HepG2 (cell line): Measurements from ENCODE around the gene C14orf119. TPM values are rescaled to one million over a fixed set of nuclear protein-coding genes. Genes with fewer than 3 reads are reported as not detected.
A peak's percentile ranks its signal among the peaks of the same experiment; 100 is the strongest.

Experiments used
- ATAC-seq: fragments of 200-7000 bp; cut with Tn5 transposase; 3 replicates; pipeline ENCODE4 v1.9.1; 2020; ENCODE audit warnings: mild to moderate bottlenecking, moderate library complexity
- BruUV-seq: library from RNA; stranded (reverse); fragments of 400-500 nt; replicated peaks from 2 replicates; lab custom pipeline; 2021; lab: Mats Ljungman, UMichigan
- CTCF ChIA-PET: fragments of 300-600 bp; formaldehyde crosslinking; extraction: SDS; loops from one replicate; lab custom pipeline; 2021; ENCODE audit warnings: low total read pairs, inconsistent platforms, low intra/inter-chr PET ratio; lab: Yijun Ruan, JAX
- POLR2A ChIA-PET: fragments of 350-600 bp; sonication (Branson Sonifier 250); formaldehyde crosslinking; loops from one replicate; lab custom pipeline; 2020; ENCODE audit warnings: antibody characterized with exemption, inconsistent platforms; lab: Yijun Ruan, JAX
- DNase-seq: peaks from one replicate; pipeline ENCODE4 v3.0.0-alpha.2; 2015; ENCODE audit warnings: low spot score
- FAIRE-seq: peaks from 3 replicates; lab custom pipeline; 2011; peaks lifted over from hg19 to GRCh38; lab: Jason Lieb, UNC
- H2AFZ ChIP-seq: one replicate; pipeline ENCODE4 v1.6.1; 2011; ENCODE audit warnings: low read length, inconsistent platforms
- H3K27ac ChIP-seq: fragments of 300-600 bp; 3 replicates; pipeline ENCODE4 v1.8.0; 2011; ENCODE audit warnings: mixed run types, mild to moderate bottlenecking, mixed read lengths, low read length, inconsistent platforms; ENCODE audit not compliant: insufficient read depth; ENCODE audit errors: extremely low read length
- H3K27me3 ChIP-seq, 2 experiments: fragments of 200-600 bp in 1 of 2; 2 replicates in 1 of 2; 3 replicates in 1 of 2; pipeline versions ENCODE4 v1.6.0 to v1.8.0; 2011; ENCODE audit warnings: low read length in 2 of 2, mild to moderate bottlenecking in 2 of 2, moderate library complexity in 2 of 2, inconsistent platforms in 1 of 2; ENCODE audit not compliant: insufficient read depth in 2 of 2, control insufficient read depth in 1 of 2
- H3K36me3 ChIP-seq, 2 experiments: fragments of 200-600 bp in 1 of 2; replicated peaks in 1 of 2; 2 replicates in 1 of 2; 3 replicates in 1 of 2; pipeline versions ENCODE4 v1.5.1 to v1.8.0; 2011; ENCODE audit warnings: low read length in 2 of 2, inconsistent platforms in 1 of 2; ENCODE audit not compliant: insufficient read depth in 2 of 2, control insufficient read depth in 1 of 2
- H3K4me1 ChIP-seq: 2 replicates; pipeline ENCODE4 v1.5.1; 2012; ENCODE audit warnings: low read length, inconsistent platforms; ENCODE audit not compliant: insufficient read depth
- H3K4me2 ChIP-seq: 2 replicates; pipeline ENCODE4 v1.6.0; 2011; ENCODE audit warnings: low read depth, low read length, inconsistent platforms
- H3K4me3 ChIP-seq, 3 experiments: fragments of 200-600 bp in 1 of 3; sonication (generic), shearing (Covaris generic) in 1 of 3; replicated peaks in 1 of 3; 2 replicates each; pipeline ENCODE4 v1.5.1; 2011 to 2016; ENCODE audit warnings: low read length in 3 of 3, inconsistent platforms in 2 of 3, low read depth in 2 of 3, mild to moderate bottlenecking in 2 of 3, control low read depth in 1 of 3, mixed read lengths in 1 of 3; ENCODE audit not compliant: insufficient read depth in 1 of 3
- H3K79me2 ChIP-seq: one replicate; pipeline ENCODE4 v1.6.1; 2011; ENCODE audit warnings: low read length, inconsistent platforms; ENCODE audit not compliant: insufficient read depth
- H3K9ac ChIP-seq: 2 replicates; pipeline ENCODE4 v1.6.0; 2011; ENCODE audit warnings: mild to moderate bottlenecking, low read depth, low read length, inconsistent platforms; ENCODE audit not compliant: insufficient read depth
- H3K9me3 ChIP-seq: 2 replicates; pipeline ENCODE4 v1.5.1; 2012; ENCODE audit warnings: mild to moderate bottlenecking, low read length
- H4K20me1 ChIP-seq: 2 replicates; pipeline ENCODE4 v1.6.0; 2011; ENCODE audit warnings: inconsistent platforms, mild to moderate bottlenecking, low read length, moderate library complexity; ENCODE audit not compliant: insufficient read depth
- EED ChIP-seq: sonication (generic); formaldehyde crosslinking; IDR thresholded peaks from 2 replicates; pipeline ENCODE4 v1.5.0; 2020; ENCODE audit warnings: mild to moderate bottlenecking, missing genetic modification reagents
- MIER2 ChIP-seq: IDR thresholded peaks from 2 replicates; pipeline ENCODE4 v1.6.1; 2016; ENCODE audit warnings: missing biosample characterization, missing genetic modification reagents
- NFRKB ChIP-seq: fragments of 450-650 bp; IDR thresholded peaks from 2 replicates; pipeline ENCODE4 v1.6.1; 2017
- SCMH1 ChIP-seq: sonication (generic); formaldehyde crosslinking; IDR thresholded peaks from 2 replicates; pipeline ENCODE4 v1.9.0; 2021; ENCODE audit warnings: missing genetic modification reagents, mild to moderate bottlenecking, borderline replicate concordance
- ZNF441 ChIP-seq: sonication (generic); formaldehyde crosslinking; IDR thresholded peaks from 2 replicates; pipeline ENCODE4 v1.7.0; 2021; ENCODE audit warnings: missing genetic modification reagents, borderline replicate concordance
- ZNF747 ChIP-seq: sonication (generic); formaldehyde crosslinking; IDR thresholded peaks from 2 replicates; pipeline ENCODE4 v1.8.1; 2023; ENCODE audit warnings: missing genetic modification reagents, mild to moderate bottlenecking, borderline replicate concordance
- ZNF883 ChIP-seq: sonication (generic); formaldehyde crosslinking; IDR thresholded peaks from 2 replicates; pipeline ENCODE4 v1.5.1; 2020; ENCODE audit warnings: mild to moderate bottlenecking, missing genetic modification reagents; ENCODE audit errors: not compliant biosample characterization
- WGBS: methylation state at CpG from one replicate; pipeline ENCODE4 v1.1.6; 2017; ENCODE audit warnings: low lambda C conversion rate; 5-methylcytosine and 5-hydroxymethylcytosine counted together
- in situ Hi-C: cut with HindIII; loops from 2 replicates; pipeline ENCODE4 v1.10.0; 2017; ENCODE audit warnings: low pct_unique_long_range_greater_than_20kb; ENCODE audit not compliant: extremely low pct_ligation_motif_present
- intact Hi-C: fragments of 100-400 bp; cut with micrococcal nuclease; formaldehyde crosslinking; loops from one replicate; pipeline ENCODE4 v1.10.0; 2022; ENCODE audit not compliant: unreplicated experiment
- polyA plus RNA-seq, 8 experiments: library from polyadenylated mRNA; depleted of rRNA in 3 of 8; stranded (reverse) in 7 of 8; unstranded in 1 of 8; fragments of >200 nt; fragmentation: Illumina TruSeq in 4 of 8; extraction: Trizol in 4 of 8; gene quantifications; 2 replicates each; pipeline versions ENCODE4 v1.2.1 to v1.2.3, GENCODE V29; 2011 to 2016; ENCODE audit warnings: low read depth in 4 of 8, missing spikeins in 1 of 8, mixed read lengths in 1 of 8; ENCODE audit not compliant: insufficient read depth in 1 of 8
- total RNA-seq, 5 experiments: library from RNA; depleted of rRNA; stranded (reverse); fragments of >200 nt; fragmentation: Illumina TruSeq; extraction: Trizol; gene quantifications; 2 replicates each; pipeline ENCODE4 v1.2.3, GENCODE V29; 2016; ENCODE audit warnings: low read depth in 1 of 5
- TF ChIP-seq, protein P1 (sequence below): sonication (generic); formaldehyde crosslinking; IDR thresholded peaks from 2 replicates; pipeline ENCODE4 v1.5.0; 2020; ENCODE audit warnings: missing genetic modification reagents, mild to moderate bottlenecking, borderline replicate concordance
- TF ChIP-seq, protein P2 (sequence below): sonication (generic); formaldehyde crosslinking; IDR thresholded peaks from 2 replicates; pipeline ENCODE4 v1.4.0; 2020; ENCODE audit warnings: mild to moderate bottlenecking, missing genetic modification reagents
- TF ChIP-seq, protein P3 (sequence below): sonication (generic); formaldehyde crosslinking; IDR thresholded peaks from 2 replicates; pipeline ENCODE4 v1.4.0; 2020; ENCODE audit warnings: mild to moderate bottlenecking, missing genetic modification reagents
- TF ChIP-seq, protein P4 (sequence below): sonication (generic); formaldehyde crosslinking; IDR thresholded peaks from 2 replicates; pipeline ENCODE4 v1.8.1; 2023; ENCODE audit warnings: mild to moderate bottlenecking, moderate library complexity, missing genetic modification reagents

Gene C14orf119
- total and polyA plus RNA-seq, 2 of the 13 experiments (the other 11 are each of a cell fraction or from before 2014, with no cell fraction given): 117 to 206 TPM

DNA sequence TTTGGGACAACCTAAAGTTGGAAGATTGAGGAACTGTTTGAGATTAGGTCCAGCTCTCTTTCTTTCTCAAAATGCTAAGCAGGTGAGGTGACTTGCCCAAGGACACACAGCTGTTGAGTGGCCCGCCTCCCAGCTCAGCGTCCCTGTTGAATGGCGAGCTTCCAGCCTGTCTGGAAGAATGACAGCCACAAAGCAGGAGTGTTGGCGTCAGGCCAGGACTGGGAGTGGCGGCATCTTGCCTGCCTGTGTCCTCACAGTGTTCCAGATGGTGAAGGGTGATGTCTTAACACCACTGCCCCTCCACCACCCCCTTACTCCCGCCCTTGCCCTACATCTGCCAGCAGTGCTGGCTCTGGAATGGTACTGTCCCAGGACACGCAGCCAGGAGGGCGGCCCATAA is 28.1 kb downstream of the C14orf119 start:
- in situ Hi-C loops: loop anchor here (5.0 kb wide), 1 partner anchor 64 kb away; no protein-coding TSS in a partner anchor
- no peak for FAIRE-seq

DNA sequence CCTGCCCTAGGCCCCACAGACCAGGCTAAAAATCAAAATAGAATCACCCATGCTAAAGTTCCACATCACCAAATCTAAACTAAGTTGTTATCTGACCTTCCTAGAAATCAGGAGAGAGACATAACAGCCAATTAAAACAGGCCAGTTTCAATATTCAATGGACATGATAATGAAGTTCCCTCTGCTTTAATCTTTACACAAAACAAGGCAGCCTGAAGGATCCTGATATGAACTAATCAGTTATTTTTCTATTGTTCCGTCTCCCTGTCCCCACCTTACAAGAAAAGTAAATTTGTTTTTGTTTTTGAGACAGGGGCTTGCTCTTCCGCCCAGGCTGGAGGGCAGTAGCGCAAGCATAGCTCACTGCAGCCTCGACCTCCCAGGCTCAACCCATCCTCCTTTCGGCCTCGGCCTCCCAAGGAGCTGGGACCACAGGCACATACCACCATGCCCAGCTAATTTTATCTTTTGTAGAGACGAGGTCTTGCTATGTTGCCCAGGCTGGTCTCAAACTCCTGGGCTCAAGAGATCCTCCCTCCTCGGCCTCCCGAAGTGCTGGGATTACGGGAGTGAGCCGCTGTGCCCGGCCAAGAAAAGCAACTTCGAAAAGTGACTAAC is 29.1 kb downstream of the C14orf119 start:
- ATAC-seq: no peak
- Histone ChIP-seq H3K9me3 (no peaks in the 10 kb centered on the region), H3K9ac (no peak overlapping the region), H3K36me3 (no peaks in the 10 kb centered on the region), H3K4me1 (peaks cover 6% of the 10 kb centered on the region; the same call in 1 of the 2 replicates), H3K4me2 (no peak overlapping the region), H3K27ac (no peak overlapping the region), H4K20me1 (no peaks in the 10 kb centered on the region), H2AFZ (no peak overlapping the region), H3K79me2 (no peaks in the 10 kb centered on the region), H3K27me3 (peaks cover 46 to 93% of the 10 kb centered on the region in 2 experiments), H3K4me3 (no peak overlapping the region)
- no peak for FAIRE-seq
- TF ChIP-seq ZNF441 (no peak), MIER2 (CRISPR knock-in tag) (no peak), NFRKB (no peak), SCMH1 (CRISPR knock-in tag) (no peak)
- TF ChIP-seq, protein P1, sequence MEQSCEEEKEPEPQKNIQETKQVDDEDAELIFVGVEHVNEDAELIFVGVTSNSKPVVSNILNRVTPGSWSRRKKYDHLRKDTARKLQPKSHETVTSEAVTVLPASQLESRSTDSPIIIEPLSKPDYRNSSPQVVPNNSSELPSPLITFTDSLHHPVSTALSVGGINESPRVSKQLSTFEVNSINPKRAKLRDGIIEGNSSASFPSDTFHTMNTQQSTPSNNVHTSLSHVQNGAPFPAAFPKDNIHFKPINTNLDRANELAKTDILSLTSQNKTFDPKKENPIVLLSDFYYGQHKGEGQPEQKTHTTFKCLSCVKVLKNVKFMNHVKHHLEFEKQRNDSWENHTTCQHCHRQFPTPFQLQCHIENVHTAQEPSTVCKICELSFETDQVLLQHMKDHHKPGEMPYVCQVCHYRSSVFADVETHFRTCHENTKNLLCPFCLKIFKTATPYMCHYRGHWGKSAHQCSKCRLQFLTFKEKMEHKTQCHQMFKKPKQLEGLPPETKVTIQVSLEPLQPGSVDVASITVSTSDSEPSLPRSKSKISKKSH (CRISPR knock-in tag): no peak
- TF ChIP-seq, protein P2, sequence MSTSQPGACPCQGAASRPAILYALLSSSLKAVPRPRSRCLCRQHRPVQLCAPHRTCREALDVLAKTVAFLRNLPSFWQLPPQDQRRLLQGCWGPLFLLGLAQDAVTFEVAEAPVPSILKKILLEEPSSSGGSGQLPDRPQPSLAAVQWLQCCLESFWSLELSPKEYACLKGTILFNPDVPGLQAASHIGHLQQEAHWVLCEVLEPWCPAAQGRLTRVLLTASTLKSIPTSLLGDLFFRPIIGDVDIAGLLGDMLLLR (CRISPR knock-in tag): no peak
- TF ChIP-seq, protein P3, sequence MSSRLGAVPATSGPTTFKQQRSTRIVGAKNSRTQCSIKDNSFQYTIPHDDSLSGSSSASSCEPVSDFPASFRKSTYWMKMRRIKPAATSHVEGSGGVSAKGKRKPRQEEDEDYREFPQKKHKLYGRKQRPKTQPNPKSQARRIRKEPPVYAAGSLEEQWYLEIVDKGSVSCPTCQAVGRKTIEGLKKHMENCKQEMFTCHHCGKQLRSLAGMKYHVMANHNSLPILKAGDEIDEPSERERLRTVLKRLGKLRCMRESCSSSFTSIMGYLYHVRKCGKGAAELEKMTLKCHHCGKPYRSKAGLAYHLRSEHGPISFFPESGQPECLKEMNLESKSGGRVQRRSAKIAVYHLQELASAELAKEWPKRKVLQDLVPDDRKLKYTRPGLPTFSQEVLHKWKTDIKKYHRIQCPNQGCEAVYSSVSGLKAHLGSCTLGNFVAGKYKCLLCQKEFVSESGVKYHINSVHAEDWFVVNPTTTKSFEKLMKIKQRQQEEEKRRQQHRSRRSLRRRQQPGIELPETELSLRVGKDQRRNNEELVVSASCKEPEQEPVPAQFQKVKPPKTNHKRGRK: no peak
- ChIA-PET CTCF (interaction anchor here (9.6 kb wide), 1 partner anchor 61 kb away, joined by 493 read pairs; the partner anchor contains the start of gene SLC7A8), POLR2A (interaction anchor here (1.3 to 1.4 kb wide), 2 partner anchors 30 to 53 kb away, joined by 3 to 5 read pairs; partner anchors contain the start of genes ACIN1 and C14orf119)
- DNase-seq: no peak
- WGBS: 35% methylated on average over 13 of the region's 13 CpGs
- BruUV-seq: no TSS peak
- intact Hi-C loops (loop anchor here (5.0 kb wide), 2 partner anchors 173 to 258 kb away; no protein-coding TSS in a partner anchor), in situ Hi-C loops (loop anchor here (5.0 kb wide), 1 partner anchor 63 kb away; no protein-coding TSS in a partner anchor)

More for the DNA sequence above, 28.1 kb downstream of the C14orf119 start:
- ATAC-seq: no peak
- Histone ChIP-seq H3K27ac (no peak overlapping the region), H3K79me2 (no peaks in the 10 kb centered on the region), H2AFZ (no peak overlapping the region), H3K27me3 (peaks cover 49 to 93% of the 10 kb centered on the region in 2 experiments), H4K20me1 (no peaks in the 10 kb centered on the region), H3K4me1 (peaks cover 16% of the 10 kb centered on the region), H3K36me3 (no peaks in the 10 kb centered on the region), H3K9me3 (no peaks in the 10 kb centered on the region), H3K4me3 (no peak overlapping the region), H3K4me2 (no peak overlapping the region), H3K9ac (no peak overlapping the region)
- intact Hi-C loops: loop anchor here (5.0 kb wide), 2 partner anchors 174 to 259 kb away; no protein-coding TSS in a partner anchor
- ChIA-PET POLR2A (interaction anchor here (0.6 kb wide), 1 partner anchor 183 kb away, joined by 3 read pairs; the partner anchor contains the start of gene BCL2L2), CTCF (interaction anchor here (1.1 to 9.6 kb wide), 2 partner anchors 62 to 256 kb away, joined by 3 to 493 read pairs; partner anchors contain the start of gene SLC7A8)
- no TSS peak for BruUV-seq
- 18% methylated on average over 8 of the region's 8 CpGs for WGBS
- DNase-seq: no peak
- TF ChIP-seq, protein P4, sequence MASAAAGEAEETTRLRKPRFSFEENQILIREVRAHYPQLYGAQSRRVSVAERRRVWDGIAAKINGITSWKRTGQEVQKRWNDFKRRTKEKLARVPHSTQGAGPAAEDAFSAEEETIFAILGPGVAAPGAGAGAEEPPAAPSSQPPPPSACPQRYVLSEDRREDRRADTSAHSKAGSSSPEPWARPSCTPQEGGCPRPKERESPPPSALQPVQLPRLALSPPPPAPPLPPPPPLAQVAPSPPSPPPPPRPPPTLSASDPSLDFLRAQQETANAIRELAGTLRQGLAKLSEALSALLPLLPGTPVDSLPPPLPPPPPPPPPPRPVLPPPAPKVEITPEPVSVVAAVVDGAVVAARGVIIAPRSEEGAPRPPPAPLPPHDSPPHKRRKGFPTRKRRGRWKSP (CRISPR knock-in tag): no peak
- TF ChIP-seq ZNF883 (CRISPR knock-in tag): peak; percentile 27
- 0 out of 2 replicates have a peak, but pooled peaks have one; percentile 24 for TF ChIP-seq ZNF747 (CRISPR knock-in tag)
- TF ChIP-seq EED: 0 out of 2 replicates have a peak, but pooled peaks have one; percentile 38
